Activated T-helper 2 cell treated with anti-CD3 and anti-CD28 coated beads, Interferon-gamma antibody, Interleukin-2, Interleukin-4, amounts not matched to agents 10 μg/mL and 5 μg/mL and 100 μg/mL, durations not matched to agents 14 hours and 24 hours and 36 hours (primary cell): ENCODE results near the gene TTC9C. TPM values are rescaled to one million over a fixed set of nuclear protein-coding genes. Genes with fewer than 3 reads are reported as not detected.

Experiments used
- DNase-seq: peaks from one replicate; pipeline ENCODE4 v3.0.0; 2021; ENCODE audit warnings: low spot score
- H3K27ac Mint-ChIP-seq: one replicate; pipeline ENCODE4 v1.8.0; 2021; ENCODE audit warnings: mixed read lengths
- H3K27me3 Mint-ChIP-seq: one replicate; pipeline ENCODE4 v1.8.0; 2021; ENCODE audit warnings: low read depth, mixed read lengths
- H3K36me3 Mint-ChIP-seq: one replicate; pipeline ENCODE4 v1.8.0; 2021; ENCODE audit warnings: low read depth, mixed read lengths
- H3K4me1 Mint-ChIP-seq: one replicate; pipeline ENCODE4 v1.8.0; 2021; ENCODE audit warnings: low read depth, mixed read lengths
- H3K4me3 Mint-ChIP-seq: one replicate; pipeline ENCODE4 v1.8.0; 2021; ENCODE audit warnings: low read depth, mild to moderate bottlenecking, moderate library complexity, mixed read lengths
- H3K9me3 Mint-ChIP-seq: one replicate; pipeline ENCODE4 v1.8.0; 2021; ENCODE audit warnings: mixed read lengths
- intact Hi-C: fragments of 100-400 bp; cut with micrococcal nuclease; formaldehyde crosslinking; loops from one replicate; pipeline ENCODE4 v1.15.1; 2023
- total RNA-seq: library from RNA; stranded (reverse); gene quantifications from 2 replicates; pipeline ENCODE4 v1.2.3, GENCODE V29; 2022

TTC9C gene
- total RNA-seq, 1 donor from 2014 or later = 39.4 TPM

GRCh38 chr11:62771144-62772021 is 43.1 kb downstream of the TTC9C start, which contains the start of gene TAF6L:
Gene TAF6L, plus strand, starts transcription at chr11:62771396. Its CDS starts 4,388 bp downstream, at chr11:62775784.
- peak; percentile 92 for DNase-seq
- Mint-ChIP-seq H3K9me3 (no peaks in the 10 kb centered on the region), H3K4me1 (peaks cover 13% of the 10 kb centered on the region), H3K27me3 (no peaks in the 10 kb centered on the region), H3K27ac (peak within 1 kb of the TSS; percentile 92), H3K36me3 (peaks cover 30% of the 10 kb centered on the region), H3K4me3 (peak within 1 kb of the TSS; percentile 88)
- intact Hi-C loops = loop anchor here (1.0 to 5.0 kb wide), 7 partner anchors 10 to 179 kb away; partner anchors contain the start of genes HNRNPUL2, POLR2G, TMEM179B and TUT1

GRCh38 chr11:62774407-62774806 is 46.1 kb downstream of the TTC9C start:
- Mint-ChIP-seq H3K9me3 (no peaks in the 10 kb centered on the region), H3K4me3 (no peak overlapping the region), H3K4me1 (peaks cover 20% of the 10 kb centered on the region), H3K27me3 (no peaks in the 10 kb centered on the region), H3K27ac (no peak overlapping the region), H3K36me3 (peaks cover 27% of the 10 kb centered on the region)
- intact Hi-C loops = loop anchor here (5.0 kb wide), 1 partner anchor 182 kb away; the partner anchor contains the start of gene TUT1
- DNase-seq = no peak

GRCh38 chr11:62775646-62776045 is 47.4 kb downstream of the TTC9C start:
- Mint-ChIP-seq H3K4me1 (peaks cover 12% of the 10 kb centered on the region), H3K27me3 (no peaks in the 10 kb centered on the region), H3K9me3 (no peaks in the 10 kb centered on the region), H3K36me3 (peaks cover 23% of the 10 kb centered on the region), H3K4me3 (no peak overlapping the region), H3K27ac (no peak overlapping the region)
- intact Hi-C loops = no loop called here
- DNase-seq = no peak

GRCh38 chr11:62777389-62777788 is 49.1 kb downstream of the TTC9C start:
- intact Hi-C loops = no loop called here
- DNase-seq = no peak
- H3K27me3 Mint-ChIP-seq = no peaks in the 10 kb centered on the region
- no peaks in the 10 kb centered on the region for H3K9me3 Mint-ChIP-seq
- peaks cover 23% of the 10 kb centered on the region for H3K36me3 Mint-ChIP-seq
- peak overlapping the region; percentile 81 for H3K27ac Mint-ChIP-seq
- H3K4me1 Mint-ChIP-seq = peaks cover 7% of the 10 kb centered on the region
- H3K4me3 Mint-ChIP-seq = peak overlapping the region; percentile 10

GRCh38 chr11:62778441-62778840 is 50.2 kb downstream of the TTC9C start:
- H3K36me3 Mint-ChIP-seq = peaks cover 29% of the 10 kb centered on the region
- intact Hi-C loops = no loop called here
- no peaks in the 10 kb centered on the region for H3K27me3 Mint-ChIP-seq
- no peak overlapping the region for H3K4me3 Mint-ChIP-seq
- H3K4me1 Mint-ChIP-seq = peaks cover 7% of the 10 kb centered on the region
- no peaks in the 10 kb centered on the region for H3K9me3 Mint-ChIP-seq
- no peak for DNase-seq
- peak overlapping the region; percentile 34 for H3K27ac Mint-ChIP-seq

- Mint-ChIP-seq H3K27me3 (no peaks in the 10 kb centered on the region), H3K4me1 (peaks cover 13% of the 10 kb centered on the region), H3K27ac (no peak overlapping the region), H3K4me3 (no peak overlapping the region), H3K36me3 (peaks cover 20% of the 10 kb centered on the region), H3K9me3 (no peaks in the 10 kb centered on the region)
- intact Hi-C loops = no loop called here
- no peak for DNase-seq
Observed at GRCh38 chr11:62782753-62783152, 54.5 kb downstream of the TTC9C start.

- DNase-seq = peak; percentile 81
- intact Hi-C loops = loop anchor here (1.0 to 2.0 kb wide), 8 partner anchors 15 to 94 kb away; partner anchors contain the start of genes HNRNPUL2, NXF1, SLC3A2 and STX5
- no peaks in the 10 kb centered on the region for H3K9me3 Mint-ChIP-seq
- no peaks in the 10 kb centered on the region for H3K27me3 Mint-ChIP-seq
- H3K4me3 Mint-ChIP-seq = peak overlapping the region; percentile 79
- H3K4me1 Mint-ChIP-seq = peaks cover 36% of the 10 kb centered on the region
- H3K27ac Mint-ChIP-seq = peak overlapping the region; percentile 69
- peaks cover 46% of the 10 kb centered on the region for H3K36me3 Mint-ChIP-seq
Observed at GRCh38 chr11:62786318-62787004, 58.2 kb downstream of the TTC9C start.

- intact Hi-C loops = loop anchor here (1.0 to 2.0 kb wide), 7 partner anchors 16 to 93 kb away; partner anchors contain the start of genes HNRNPUL2, NXF1, SLC3A2 and STX5
- Mint-ChIP-seq H3K27me3 (no peaks in the 10 kb centered on the region), H3K4me3 (peak within 1 kb of the TSS; percentile 90), H3K4me1 (peaks cover 39% of the 10 kb centered on the region), H3K36me3 (peaks cover 51% of the 10 kb centered on the region), H3K27ac (peak within 1 kb of the TSS; percentile 91), H3K9me3 (no peaks in the 10 kb centered on the region)
- DNase-seq = peak; percentile 95
Observed at GRCh38 chr11:62787005-62787759, 58.9 kb downstream of the TTC9C start, which contains the start of gene TMEM179B. Gene TMEM179B, plus strand, starts transcription at chr11:62787402. Its CDS starts 30 bp downstream, at chr11:62787432.

Other genes with a start within 250 kb of the TTC9C start
- 105 and 108 TPM in 2 replicates for gene AHNAK, start 181.7 kb upstream of the TTC9C start, total RNA-seq
- 1,369 and 1,395 TPM in 2 replicates for gene EEF1G, start 154.6 kb upstream of the TTC9C start, total RNA-seq
- 29.9 and 41.7 TPM in 2 replicates for gene TUT1, start 137.0 kb upstream of the TTC9C start, total RNA-seq
- gene MTA2, start 126.6 kb upstream of the TTC9C start, total RNA-seq = 201 and 215 TPM in 2 replicates
- gene EML3, start 115.7 kb upstream of the TTC9C start, total RNA-seq = 144 and 146 TPM in 2 replicates
- gene ROM1, start 115.2 kb upstream of the TTC9C start, total RNA-seq = 1.4 and 2.8 TPM in 2 replicates
- gene B3GAT3, start 106.5 kb upstream of the TTC9C start, total RNA-seq = 70.0 and 81.4 TPM in 2 replicates
- 274 and 279 TPM in 2 replicates for gene GANAB, start 81.9 kb upstream of the TTC9C start, total RNA-seq
- gene INTS5, start 75.2 kb upstream of the TTC9C start, total RNA-seq = 35.2 and 35.7 TPM in 2 replicates
- 118 and 130 TPM in 2 replicates for gene C11orf98, start 63.3 kb upstream of the TTC9C start, total RNA-seq
- 45.4 and 47.2 TPM in 2 replicates for gene CSKMT, start 63.2 kb upstream of the TTC9C start, total RNA-seq
- 8.0 and 9.5 TPM in 2 replicates for gene UQCC3, start 56.8 kb upstream of the TTC9C start, total RNA-seq
- gene LBHD1, start 56.2 kb upstream of the TTC9C start, total RNA-seq = 21.4 and 21.7 TPM in 2 replicates
- 119 and 127 TPM in 2 replicates for gene UBXN1, start 49.4 kb upstream of the TTC9C start, total RNA-seq
- gene LRRN4CL, start 39.0 kb upstream of the TTC9C start, total RNA-seq = 0.18 and 0.23 TPM in 2 replicates
- 28.7 and 32.8 TPM in 2 replicates for gene BSCL2, start 21.1 kb upstream of the TTC9C start, total RNA-seq
- not detected in 2 replicates for gene GNG3, start 20.8 kb upstream of the TTC9C start, total RNA-seq
- gene HNRNPUL2, start 1.0 kb upstream of the TTC9C start, total RNA-seq = 62.6 and 63.5 TPM in 2 replicates
- gene ZBTB3, start 25.7 kb downstream of the TTC9C start, total RNA-seq = 7.3 and 9.3 TPM in 2 replicates
- 122 and 128 TPM in 2 replicates for gene POLR2G, start 33.1 kb downstream of the TTC9C start, total RNA-seq
- gene TAF6L, start 42.9 kb downstream of the TTC9C start, total RNA-seq = 17.6 and 21.0 TPM in 2 replicates
- gene TMEM179B, start 58.9 kb downstream of the TTC9C start, total RNA-seq = 34.6 and 35.9 TPM in 2 replicates
- 13.4 and 14.0 TPM in 2 replicates for gene TMEM223, start 63.5 kb downstream of the TTC9C start, total RNA-seq
- 134 and 139 TPM in 2 replicates for gene NXF1, start 77.0 kb downstream of the TTC9C start, total RNA-seq
- 37.4 and 41.9 TPM in 2 replicates for gene STX5, start 103.6 kb downstream of the TTC9C start, total RNA-seq
- 1.2 TPM in 1 of 2 replicates, not detected in the other for gene TEX54, start 104.4 kb downstream of the TTC9C start, total RNA-seq
- gene WDR74, start 111.1 kb downstream of the TTC9C start, total RNA-seq = 109 and 112 TPM in 2 replicates
- gene SLC3A2, start 152.4 kb downstream of the TTC9C start, total RNA-seq = 245 and 286 TPM in 2 replicates
- not detected in 2 replicates for gene CHRM1, start 192.9 kb downstream of the TTC9C start, total RNA-seq